Stomach (tissue), 4 donors: ENCODE data around the gene TLE7.

Experiments used
- CTCF ChIP-seq, 7 experiments: fragments of 450-650 bp in 4 of 7; fragments of 200-600 bp in 3 of 7; sonication (generic) in 3 of 7; IDR thresholded peaks; one replicate each; pipeline ENCODE4 v1.5.1; 2016 to 2019; ENCODE audit warnings: antibody characterized with exemption in 7 of 7, control low read depth in 2 of 7, mild to moderate bottlenecking in 1 of 7
- POLR2AphosphoS5 ChIP-seq, 3 donors: sonication (generic); formaldehyde crosslinking; IDR thresholded peaks; one replicate each; pipeline ENCODE4 v1.6.1; 2016; ENCODE audit warnings: antibody characterized with exemption in 3 of 3

GRCh38 chr16:71413341-71413740 is 28.5 kb downstream of the TLE7 start:
- TF ChIP-seq CTCF (IDR thresholded peaks at IDR 0.05) (no peak), POLR2AphosphoS5 (IDR thresholded peaks at IDR 0.05) (no peak)
